GM12873 (cell line): ENCODE measurements around the gene SAMD1.

ENCODE experiments used
- CTCF ChIP-seq: IDR thresholded peaks from 2 replicates; pipeline ENCODE4 v1.5.1; 2012; ENCODE audit warnings: low read depth, mild to moderate bottlenecking, moderate library complexity, low read length, control low read depth; ENCODE audit not compliant: insufficient read depth; ENCODE audit errors: missing control alignments

SAMD1 gene

DNA sequence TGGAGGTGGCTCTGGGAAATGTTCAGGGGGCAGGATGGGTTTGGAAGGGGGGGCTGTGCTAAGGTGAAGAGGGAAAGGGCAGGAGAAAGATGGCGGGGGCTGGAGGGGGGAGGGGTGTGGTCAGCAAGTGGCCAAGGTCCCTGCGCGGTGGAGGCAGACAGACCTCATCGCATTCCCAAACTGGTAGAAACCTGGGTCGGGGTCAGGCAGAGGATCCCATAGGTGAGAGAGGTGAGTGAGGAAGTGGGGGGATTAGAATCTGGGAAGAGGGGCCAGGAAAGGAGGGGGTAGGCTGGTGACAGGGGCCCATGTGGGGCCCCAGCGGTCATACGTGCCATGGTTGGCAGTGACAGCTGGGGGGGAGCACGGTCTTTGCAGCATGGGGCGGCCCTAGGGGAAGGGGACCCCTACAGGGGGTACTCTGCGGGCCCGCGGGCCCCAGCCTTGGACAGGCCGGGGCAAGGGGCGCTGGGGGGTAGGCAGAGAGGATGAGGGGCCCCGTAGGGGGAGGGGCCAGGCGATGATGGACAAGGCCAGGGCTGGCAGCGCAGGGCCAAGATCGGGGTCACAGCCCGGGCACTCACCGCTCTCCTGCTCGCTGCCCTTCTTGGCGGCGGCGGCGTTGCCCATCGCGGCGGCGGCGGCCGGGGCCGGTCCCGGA is 26.5 kb upstream of the SAMD1 start:
- TF ChIP-seq CTCF = no peak

DNA sequence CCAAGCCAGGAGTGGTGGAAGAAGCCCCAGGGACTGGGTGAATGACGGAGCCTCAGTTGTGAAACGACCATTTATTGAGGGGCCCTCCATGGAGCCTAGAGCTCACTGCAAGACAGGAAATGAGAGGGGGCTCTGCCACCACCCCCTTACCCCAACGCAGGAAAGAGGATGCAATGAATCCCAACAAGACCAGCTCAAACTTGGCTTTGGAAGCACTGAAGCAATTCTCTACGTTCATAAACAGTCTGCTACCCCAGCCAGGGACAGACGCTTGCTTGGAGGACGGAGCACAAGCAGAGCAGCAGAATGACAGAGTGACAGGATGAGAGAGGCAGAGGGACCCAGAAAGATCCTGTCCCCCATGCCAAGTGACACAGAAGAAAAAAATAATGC is 26.0 kb upstream of the SAMD1 start:
- no peak for TF ChIP-seq CTCF

GRCh38 chr19:14115756-14116155 is 25.2 kb upstream of the SAMD1 start:
- TF ChIP-seq CTCF = no peak

- TF ChIP-seq CTCF = peak; percentile 62
Measured at GRCh38 chr19:14114854-14115253, 24.3 kb upstream of the SAMD1 start.

DNA sequence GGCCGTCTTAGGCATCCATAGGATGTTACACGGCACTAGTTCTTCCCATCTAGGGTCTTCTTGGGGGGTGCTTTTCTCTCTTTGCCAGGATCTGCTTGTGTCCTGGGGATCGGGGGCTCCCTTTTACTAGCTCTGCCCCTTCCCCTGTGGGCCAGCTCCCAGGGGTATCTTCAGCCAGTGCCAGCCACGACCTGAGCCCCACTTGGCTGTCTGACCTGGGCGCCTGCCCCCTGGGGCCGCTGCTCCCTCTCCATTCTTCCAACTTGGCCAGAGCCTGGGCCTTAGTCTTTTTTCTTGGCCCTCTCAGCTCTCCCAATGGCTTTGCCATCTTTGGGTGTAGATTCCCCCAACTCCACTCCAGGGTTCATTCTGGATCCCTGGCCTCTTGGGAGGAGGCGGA is 23.9 kb upstream of the SAMD1 start:
- no peak for TF ChIP-seq CTCF

DNA sequence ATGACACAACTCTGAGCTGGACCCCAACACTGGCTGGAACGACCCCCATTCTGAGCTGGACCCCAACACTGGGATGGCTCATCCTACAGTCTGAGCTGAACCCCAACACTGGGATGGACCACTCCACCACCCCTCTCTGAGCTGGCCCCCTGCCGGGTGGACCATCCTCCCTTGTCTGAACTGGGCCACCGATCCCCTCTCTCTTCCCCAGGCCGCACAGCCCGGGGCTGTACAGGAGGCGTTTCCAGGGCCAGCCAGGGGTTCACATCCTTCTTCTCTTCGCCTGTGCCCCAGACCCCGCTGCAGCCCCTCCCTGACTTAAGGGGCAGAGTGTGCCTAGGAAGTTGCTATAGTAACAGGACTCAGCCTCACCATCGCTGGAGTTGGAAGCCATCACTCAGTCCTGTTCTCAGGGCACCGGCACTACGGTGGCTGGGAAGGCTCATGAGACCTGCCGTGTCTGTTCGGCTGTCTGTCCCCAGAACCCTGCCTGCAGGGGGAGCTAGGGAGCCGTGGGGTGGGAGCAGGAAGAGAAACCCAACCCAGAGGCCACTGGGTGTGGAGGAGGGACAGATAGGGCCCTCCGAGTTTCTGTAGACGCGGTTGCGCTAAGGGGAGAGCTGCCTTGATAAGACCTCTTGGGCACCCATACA is 23.3 kb upstream of the SAMD1 start:
- TF ChIP-seq CTCF = peak; percentile 59

DNA sequence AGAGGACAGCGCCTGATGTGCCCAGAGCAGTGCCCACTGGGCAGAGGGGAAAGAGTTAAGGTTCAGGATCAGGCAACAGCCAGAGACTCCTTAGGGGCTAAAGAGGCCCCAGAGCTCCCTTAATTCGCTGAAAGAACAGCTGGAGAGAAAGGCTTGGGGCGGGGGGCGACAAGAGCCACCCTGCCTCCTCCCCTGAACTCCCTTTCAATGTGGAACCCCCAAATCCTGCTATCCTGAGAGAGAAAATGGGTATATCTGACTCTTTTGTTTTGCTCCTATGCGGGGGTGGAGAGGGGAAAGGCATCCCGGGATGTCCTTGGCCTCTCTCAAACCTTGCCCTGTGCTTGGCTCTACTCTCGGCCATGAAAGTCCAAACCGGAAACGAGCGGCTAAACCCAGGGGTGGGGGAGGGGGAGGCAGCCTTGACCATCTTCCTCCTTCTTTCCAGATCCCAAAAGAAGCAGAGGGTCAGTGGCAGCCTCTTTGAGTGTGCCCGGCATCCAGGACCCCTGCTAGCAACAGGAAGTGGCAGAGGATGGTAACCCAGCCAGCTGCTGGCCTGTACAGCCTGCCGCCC is 22.3 kb upstream of the SAMD1 start:
- no peak for TF ChIP-seq CTCF
